GM19455 (cell line): ENCODE measurements around the gene ZNF438.
"Not testable (repeated sequence)": the region's sequence is repeated elsewhere in the genome, so short reads cannot be mapped to it uniquely, and the experiment has no call there.

Source experiments
- ATAC-seq: cut with Tn5 transposase; IDR thresholded peaks from one replicate; pipeline ENCODE4 v1.9.1; 2021; ENCODE audit not compliant: unreplicated experiment

Gene ZNF438

DNA sequence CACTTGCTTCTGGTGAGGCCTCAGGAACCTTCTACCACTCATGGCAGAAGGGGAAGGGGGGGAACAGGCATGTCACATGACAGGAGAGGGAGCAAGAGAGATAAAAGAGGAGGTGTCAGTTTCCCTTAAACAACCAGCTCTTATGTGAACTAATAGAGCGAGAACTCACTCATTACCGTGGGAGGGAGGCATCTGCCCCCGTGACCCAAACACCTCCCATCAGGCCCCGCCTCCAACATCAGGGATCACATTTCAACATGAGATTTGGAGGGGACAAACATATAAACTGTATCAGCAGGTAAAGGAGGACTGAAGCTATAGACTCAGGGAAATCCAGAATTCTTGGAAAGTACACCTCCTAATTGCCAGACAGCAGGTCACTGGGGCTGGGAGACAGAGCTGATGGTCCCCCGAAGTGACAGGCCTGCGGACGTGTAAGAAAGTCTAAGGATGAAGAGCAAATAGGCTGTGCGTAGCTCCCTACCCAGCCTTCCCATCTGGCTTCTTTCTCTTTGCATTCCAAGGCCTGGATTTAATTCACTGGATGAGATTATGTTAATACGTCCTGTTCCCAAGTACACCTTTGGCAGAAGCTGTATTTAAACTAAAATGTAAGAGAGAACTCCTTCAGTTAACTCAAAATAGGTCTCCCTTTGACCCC is 215.4 kb downstream of the ZNF438 start:
- no peak for ATAC-seq

DNA sequence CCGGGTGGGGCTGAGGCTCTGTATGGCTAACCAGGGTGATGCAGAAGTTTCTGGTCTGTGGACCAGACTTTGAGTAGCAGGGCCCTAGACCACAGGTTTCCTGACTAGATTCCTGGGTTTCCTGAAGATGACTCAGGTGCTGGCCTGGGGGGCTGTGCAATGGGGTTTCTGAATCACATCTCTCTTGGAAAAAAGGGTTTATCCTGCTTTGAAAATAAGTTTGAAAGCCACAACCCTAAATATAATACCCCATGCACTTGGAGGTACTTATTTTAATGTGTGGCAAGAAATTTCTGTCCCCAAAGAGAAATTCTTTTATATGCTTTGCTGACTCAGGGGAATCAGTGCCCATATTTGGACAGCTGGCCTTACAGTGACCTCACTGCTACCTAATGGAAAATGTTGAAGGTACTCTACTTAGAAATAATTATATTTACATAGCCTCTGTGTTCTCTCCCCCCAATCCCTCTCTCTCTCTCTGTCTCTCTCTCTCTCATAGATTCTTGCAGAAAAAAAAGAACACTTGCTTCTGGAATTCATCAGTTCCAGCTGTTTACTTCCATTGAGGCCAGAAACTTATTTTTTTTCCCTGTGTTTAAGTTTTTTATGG is 217.7 kb downstream of the ZNF438 start:
- ATAC-seq: no peak

DNA sequence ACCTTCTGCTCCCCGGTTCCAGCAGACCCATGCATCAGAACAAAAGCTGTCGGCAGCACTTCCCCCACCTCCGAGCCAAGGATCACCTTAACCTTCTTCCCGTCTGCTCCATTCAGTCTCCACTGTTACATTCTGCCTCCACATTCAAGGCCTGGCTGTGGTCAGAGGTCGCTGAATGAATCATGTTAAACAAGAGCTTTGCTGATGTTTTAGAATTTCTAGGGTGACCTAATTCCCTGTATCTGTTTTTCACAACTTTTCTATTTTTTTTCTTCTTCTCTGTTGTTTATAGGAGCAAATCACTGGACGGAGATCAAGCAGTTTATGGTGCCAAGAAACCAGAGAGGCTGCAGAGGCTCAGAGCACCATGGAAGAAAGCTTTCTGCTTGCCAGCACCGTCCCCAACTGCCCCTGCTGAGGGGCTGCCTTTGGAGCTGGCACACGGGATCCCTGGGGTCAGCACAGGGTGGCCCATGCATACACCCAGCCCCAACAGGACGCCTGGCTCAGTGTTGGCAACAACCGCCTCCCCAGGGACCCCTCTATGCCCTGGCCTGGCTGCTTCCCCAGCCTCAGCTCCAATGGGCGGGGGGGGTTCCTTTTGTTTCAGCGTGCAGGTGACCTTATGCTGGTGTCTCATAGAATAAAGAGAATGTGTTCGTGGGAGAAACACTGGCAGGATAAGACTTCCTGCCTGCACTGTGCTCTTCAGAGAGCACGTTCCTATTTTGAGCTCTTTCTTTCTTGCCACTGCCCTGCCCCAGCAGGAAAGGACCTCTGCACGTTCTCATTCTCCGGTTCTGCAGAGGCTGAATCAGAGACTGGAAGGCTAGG is 219.4 kb downstream of the ZNF438 start:
- ATAC-seq: no peak

DNA sequence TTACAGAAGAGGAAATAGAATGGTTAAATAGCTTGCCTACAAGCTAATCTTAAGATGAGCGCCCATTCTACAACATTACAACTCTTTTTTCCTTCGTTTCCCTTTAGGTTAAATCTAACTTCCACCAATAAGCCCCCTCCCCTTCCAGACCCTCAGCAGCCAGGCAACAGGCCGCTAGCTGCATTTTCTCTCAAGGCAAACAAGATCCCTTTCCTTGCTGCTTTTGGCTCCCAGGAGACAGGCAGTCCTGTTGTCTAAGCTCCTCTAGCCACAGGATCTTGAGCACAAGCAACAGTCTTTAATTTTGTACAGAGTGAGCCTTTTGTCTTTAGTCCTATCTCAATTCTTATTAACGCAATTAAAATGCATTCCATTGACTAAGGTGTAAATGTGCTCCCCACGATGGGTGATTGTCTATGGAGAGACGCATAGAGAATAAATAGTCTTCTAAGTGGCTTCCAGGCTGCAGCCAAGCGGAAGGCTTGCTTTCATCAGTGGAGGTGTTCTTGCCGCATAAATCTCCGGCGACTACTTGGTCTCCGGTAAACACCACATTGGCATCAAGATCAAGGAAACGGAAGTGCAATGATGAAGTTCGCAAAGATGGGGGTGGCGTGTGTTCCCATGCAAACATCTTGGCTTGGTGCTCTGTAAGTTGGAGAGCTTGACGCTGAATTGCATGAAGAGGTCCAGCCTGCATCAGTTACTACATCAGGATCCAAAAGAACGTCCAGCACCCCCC is 220.2 kb downstream of the ZNF438 start:
- ATAC-seq: no peak

DNA sequence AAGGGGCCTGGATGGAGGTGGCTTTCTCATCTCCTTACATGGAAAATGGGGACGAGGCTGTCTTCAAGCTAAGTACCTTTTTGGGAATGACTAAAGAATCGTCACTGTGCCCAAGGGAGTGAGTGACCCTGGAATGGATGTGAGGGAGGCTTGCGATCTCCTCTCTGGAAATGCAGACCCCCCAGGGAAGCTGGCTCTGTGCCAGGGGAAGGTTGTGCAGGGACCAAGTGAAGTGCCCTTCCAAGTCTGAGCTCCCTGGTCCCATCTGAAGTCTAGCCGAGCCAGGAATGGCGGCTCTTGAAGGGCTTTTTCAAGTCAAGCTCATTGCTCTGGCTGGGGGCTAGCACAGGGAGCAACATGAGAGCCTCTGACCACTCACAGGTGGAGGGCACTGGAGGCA is 221.2 kb downstream of the ZNF438 start:
- no peak for ATAC-seq

DNA sequence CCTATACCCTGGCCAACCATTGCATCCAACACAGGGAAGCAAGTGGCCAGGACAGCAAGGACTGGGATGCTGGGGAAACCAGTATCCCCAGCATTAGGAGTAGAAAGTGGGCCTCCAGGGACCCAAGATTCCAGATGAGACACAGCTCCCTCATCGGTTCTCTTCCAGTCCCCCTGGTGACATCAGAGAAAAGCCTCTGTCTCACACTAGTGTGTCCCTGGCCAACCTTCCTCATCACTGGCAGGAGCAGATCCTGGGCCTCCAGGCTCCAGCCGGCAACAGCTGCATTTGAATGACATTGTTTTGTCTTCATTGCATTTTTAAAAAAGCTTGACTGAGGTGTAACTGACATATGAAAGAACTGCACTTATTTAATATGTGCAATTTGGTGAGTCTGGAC is 224.8 kb downstream of the ZNF438 start:
- no peak for ATAC-seq

DNA sequence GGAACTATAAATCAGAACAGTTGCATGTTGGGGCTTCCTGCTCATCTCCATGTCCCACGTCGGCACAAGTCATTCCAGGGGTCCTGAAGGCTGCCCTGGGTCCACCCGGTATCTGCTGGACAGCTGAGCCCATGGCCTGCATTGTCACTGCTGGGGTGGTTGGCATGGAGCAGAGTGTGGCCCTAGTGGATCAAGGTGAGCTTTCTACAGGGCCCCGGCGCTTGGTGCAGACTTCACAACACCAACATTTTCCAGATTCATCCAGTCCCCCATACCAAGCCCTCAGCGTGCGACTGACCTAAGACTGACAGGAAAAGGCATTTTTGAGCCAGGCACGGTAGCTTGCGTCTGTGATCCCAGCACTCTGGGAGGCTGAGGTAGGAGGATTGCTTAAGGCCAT is 226.6 kb downstream of the ZNF438 start:
- ATAC-seq: no peak

DNA sequence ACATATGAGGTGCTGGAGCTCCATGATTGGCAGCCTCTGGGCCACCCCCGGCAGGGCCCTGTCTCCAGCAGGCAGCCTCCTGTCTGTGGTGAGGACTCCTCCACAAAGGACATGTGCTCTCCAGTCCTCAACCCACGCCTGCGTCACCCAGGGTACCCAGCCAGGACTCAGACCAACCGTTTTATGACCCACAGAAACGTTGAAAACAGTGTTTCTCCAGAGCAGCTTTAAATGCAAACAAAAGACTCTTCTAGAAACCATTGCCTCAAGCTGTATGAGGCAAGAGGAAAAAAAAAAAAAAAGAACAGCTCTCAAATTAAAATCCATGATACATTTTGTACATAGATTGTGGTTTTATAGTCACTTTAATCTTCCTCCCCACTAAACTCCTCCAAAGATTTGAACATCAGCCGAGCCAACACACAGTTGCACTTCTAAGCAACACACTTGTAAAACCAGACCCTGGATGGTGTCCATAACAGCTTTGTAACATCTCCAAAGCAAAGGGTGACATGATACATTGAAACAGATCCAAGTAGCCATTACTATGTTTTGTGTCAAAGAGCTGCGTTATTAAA is 227.1 kb downstream of the ZNF438 start:
- ATAC-seq: no peak

DNA sequence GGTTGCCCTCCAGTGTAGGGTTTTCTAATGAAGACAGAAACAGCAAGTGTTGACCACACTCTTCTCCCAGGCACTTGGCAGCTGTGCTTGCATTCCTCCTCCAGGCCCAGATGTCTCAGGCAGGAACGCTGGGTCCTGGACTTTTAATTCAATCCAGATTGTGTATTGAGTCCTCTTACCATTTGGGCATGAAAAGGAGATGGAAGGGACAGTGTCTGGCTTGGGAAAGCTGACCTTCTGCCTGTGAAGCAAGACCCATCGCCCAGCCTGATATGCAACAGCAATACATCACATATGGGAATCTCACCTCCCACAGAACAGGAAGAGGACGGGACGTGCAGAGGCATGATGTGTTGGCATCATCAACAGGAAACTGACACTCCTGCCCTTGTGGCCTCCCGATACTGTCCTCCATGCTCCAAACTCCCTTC is 227.8 kb downstream of the ZNF438 start:
- ATAC-seq: no peak

DNA sequence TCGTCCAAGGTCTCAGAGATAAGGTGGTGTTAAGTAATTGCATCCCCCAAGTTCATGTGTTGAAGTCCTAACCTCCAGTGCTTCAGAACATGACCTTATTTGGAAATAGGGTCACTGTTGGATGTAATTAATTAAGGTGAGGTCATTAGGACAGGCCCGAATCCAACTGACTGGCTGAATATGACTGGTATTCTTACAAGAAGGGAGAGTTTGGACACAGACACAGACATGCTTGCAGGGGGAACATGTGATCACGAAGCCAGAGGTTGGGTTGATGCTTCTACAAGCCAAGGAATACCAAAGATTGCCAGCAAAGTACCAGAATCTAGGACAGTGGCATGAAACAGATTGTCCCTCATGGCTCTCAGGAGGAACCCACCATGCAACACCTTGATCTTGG is 228.6 kb downstream of the ZNF438 start:
- ATAC-seq: no peak

DNA sequence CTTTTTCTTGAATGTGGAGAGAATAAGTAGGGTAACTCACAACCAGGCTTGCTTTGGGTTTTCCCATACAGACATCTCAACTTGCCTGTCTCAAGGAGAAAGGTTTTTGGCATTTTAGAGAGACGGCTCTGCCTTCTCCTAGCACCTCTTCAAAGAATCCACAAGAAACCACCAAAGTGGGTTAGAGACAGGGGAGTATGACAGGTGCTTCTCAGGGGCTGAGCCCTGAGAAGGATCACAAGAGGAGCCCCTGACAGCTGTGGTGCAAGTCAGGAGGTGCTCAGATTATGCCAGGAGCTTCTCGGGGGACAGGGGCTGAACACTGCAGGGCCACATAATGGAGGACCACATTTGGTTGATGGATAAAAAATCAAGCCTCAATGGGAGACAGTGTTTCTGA is 231.3 kb downstream of the ZNF438 start:
- ATAC-seq: no peak

DNA sequence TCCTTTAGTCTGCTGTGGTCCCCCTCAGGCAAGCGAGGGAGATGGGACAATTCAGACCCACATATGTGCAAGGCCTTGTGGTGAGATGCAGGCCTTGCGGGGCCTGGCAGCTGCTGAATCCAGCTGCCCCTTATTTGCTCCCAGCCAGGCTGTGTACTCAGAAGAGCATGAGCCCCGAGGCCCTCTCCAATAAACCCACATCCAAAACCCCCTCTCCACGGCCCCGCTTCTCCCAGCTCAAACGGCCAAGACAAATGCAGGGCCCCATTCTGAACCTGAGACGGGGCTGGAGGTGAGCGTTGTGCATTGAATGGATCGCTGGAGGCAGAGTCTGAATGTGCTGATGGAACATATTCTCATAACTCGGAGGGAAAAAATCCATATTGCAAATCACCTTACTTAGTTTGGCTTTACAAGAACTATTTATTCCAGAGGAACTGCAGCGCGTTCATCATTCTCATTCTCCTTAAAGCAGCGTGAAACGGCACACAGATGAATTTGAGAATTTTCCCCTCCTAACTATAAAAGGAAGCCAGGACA is 232.9 kb downstream of the ZNF438 start:
- ATAC-seq: no peak

DNA sequence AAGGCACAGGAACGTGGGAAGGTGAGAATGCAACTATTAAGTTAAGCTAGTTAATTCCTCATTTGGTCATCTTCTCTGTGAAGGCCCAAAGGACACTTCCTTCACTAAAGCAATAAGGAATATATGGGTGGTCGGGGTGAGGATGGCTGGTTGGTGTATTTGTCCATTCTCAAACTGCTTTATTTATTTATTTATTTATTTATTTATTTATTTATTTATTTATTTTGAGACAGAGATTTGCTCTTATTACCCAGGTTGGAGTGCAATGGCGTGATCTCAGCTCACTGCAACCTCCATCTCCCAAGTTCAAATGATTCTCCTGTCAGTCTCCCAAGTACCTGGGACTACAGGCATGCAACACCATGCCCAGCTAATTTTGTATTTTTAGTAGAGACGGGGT is 236.6 kb downstream of the ZNF438 start:
- ATAC-seq: not testable (repeated sequence)
